NCI-H226 (cell line): ENCODE measurements around the gene CDK11A.

ENCODE experiments used
- DNase-seq: peaks from one replicate; pipeline ENCODE4 v3.0.0-alpha.2; 2015

CDK11A gene

GRCh38 chr1:1658583-1659549 is 65.3 kb downstream of the CDK11A start, which contains the start of gene CDK11B:
Gene CDK11B, minus strand, starts transcription at chr1:1659004. Its CDS starts 1,519 bp downstream, at chr1:1657485.
- peak; percentile 99 for DNase-seq
